Aorta (tissue), 5 donors: ENCODE results near the gene MPHOSPH10. TPM values are rescaled to one million over a fixed set of nuclear protein-coding genes. Genes with fewer than 3 reads are reported as not detected.
"Not testable (repeated sequence)": the region's sequence is repeated elsewhere in the genome, so short reads cannot be mapped to it uniquely, and the experiment has no call there.

Source experiments
- ATAC-seq: fragments of 200-7000 bp; cut with Tn5 transposase; one replicate; pipeline ENCODE4 v1.9.1; 2022; ENCODE audit warnings: moderate library complexity; ENCODE audit not compliant: low FRiP score
- DNase-seq, 2 donors: peaks; one replicate each; pipeline ENCODE4 v3.0.0-alpha.2; 2020
- H3K27ac ChIP-seq, 2 donors: one replicate each; pipeline ENCODE4 v1.5.1; 2013; ENCODE audit warnings: low read length in 2 of 2, mild to moderate bottlenecking in 2 of 2, moderate library complexity in 2 of 2, control low read depth in 1 of 2, inconsistent platforms in 1 of 2, low read depth in 1 of 2
- H3K27me3 ChIP-seq, 2 donors: one replicate each; pipeline ENCODE4 v1.6.1; 2013; ENCODE audit warnings: control low read depth in 1 of 2, low read length in 1 of 2, mild to moderate bottlenecking in 1 of 2, moderate library complexity in 1 of 2; ENCODE audit not compliant: insufficient read depth in 2 of 2, control insufficient read depth in 1 of 2
- H3K36me3 ChIP-seq, 2 donors: one replicate each; pipeline ENCODE4 v1.6.1; 2013; ENCODE audit warnings: control low read depth in 1 of 2, low read length in 1 of 2, mild to moderate bottlenecking in 1 of 2; ENCODE audit not compliant: insufficient read depth in 2 of 2, control insufficient read depth in 1 of 2
- H3K4me1 ChIP-seq, 2 donors: one replicate each; pipeline ENCODE4 v1.6.1; 2013; ENCODE audit warnings: low read length in 2 of 2, control low read depth in 1 of 2, mild to moderate bottlenecking in 1 of 2, moderate library complexity in 1 of 2; ENCODE audit not compliant: insufficient read depth in 2 of 2, control insufficient read depth in 1 of 2
- H3K4me3 ChIP-seq, 2 donors: one replicate each; pipeline ENCODE4 v1.5.1; 2013; ENCODE audit warnings: low read length in 2 of 2, control low read depth in 1 of 2, mild to moderate bottlenecking in 1 of 2
- H3K9me3 ChIP-seq: one replicate; pipeline ENCODE4 v1.6.1; 2013; ENCODE audit warnings: mild to moderate bottlenecking, low read length; ENCODE audit not compliant: control insufficient read depth
- WGBS, 2 donors: extraction: QIAGEN DNeasy Blood & Tissue Kit; methylation state at CpG; one replicate each; pipeline ENCODE4 v1.1.7; 2013; 5-methylcytosine and 5-hydroxymethylcytosine counted together
- intact Hi-C, 2 donors: fragments of 100-400 bp; cut with DNase I; formaldehyde crosslinking; loops; one replicate each; pipeline versions ENCODE4 v1.14.2 to v1.15.0; 2022
- polyA plus RNA-seq, 2 donors: library from polyadenylated mRNA; stranded (reverse); fragments of 200-250 nt; gene quantifications; one replicate each; pipeline ENCODE4 v1.2.3, GENCODE V29; 2013
- total RNA-seq, 2 donors: library from RNA; stranded (reverse); fragmentation: NEBNext Ultra II Directional; extraction: Animal tissue kit (Norgen Biotek cat#: 25700); gene quantifications; one replicate each; pipeline ENCODE4 v1.2.1, GENCODE V29; 2021
- donor health status: healthy with polysubstance abuse.
- donor health status: Bipolar disorder and iron deficiency.
- donor health status: DM: no; HTN: no; CAD: no.
- donor health status: DM: no; HTN: no; CAD: no.
- donor health status: DM: yes; HTN: yes; CAD: no.

Gene MPHOSPH10
- total and polyA plus RNA-seq, 4 donors: 19.8 to 29.7 (median 25.7) TPM

GRCh38 chr2:71174207-71174606 lies 43.8 kb downstream of the MPHOSPH10 start:
- no peak overlapping the region for H3K27ac ChIP-seq
- no peaks in the 10 kb centered on the region for H3K27me3 ChIP-seq
- no peaks in the 10 kb centered on the region for H3K36me3 ChIP-seq
- no peaks in the 10 kb centered on the region for H3K9me3 ChIP-seq
- no peaks in the 10 kb centered on the region for H3K4me1 ChIP-seq
- WGBS, 2 donors: 66 to 73% methylated on average over 3 of the region's 3 CpGs
- no peak overlapping the region for H3K4me3 ChIP-seq
- ATAC-seq (no peak), DNase-seq (no peak)
- intact Hi-C loops: no loop called here

DNA sequence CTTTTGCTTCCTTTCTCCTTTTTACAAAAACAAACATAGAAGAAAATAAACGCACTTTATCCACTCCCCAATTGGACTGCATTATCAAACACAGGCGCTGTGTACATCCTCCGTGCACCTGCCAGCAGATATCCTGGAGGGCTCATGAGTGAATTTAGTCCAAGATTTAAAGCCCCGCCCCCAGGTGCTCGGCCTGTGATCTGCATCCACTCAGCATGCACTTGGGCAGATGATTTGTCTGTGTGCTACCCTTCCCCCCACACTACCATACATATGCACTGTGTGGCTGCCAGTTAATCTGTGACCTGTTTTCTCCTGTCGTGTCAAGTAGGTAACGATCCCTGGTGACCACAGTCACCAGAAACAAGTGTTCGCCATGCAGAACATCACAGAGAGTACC lies 48.4 kb downstream of the MPHOSPH10 start:
- ATAC-seq, H3K4me3 ChIP-seq, H3K27me3 ChIP-seq, H3K9me3 ChIP-seq, H3K4me1 ChIP-seq, intact Hi-C loops, H3K36me3 ChIP-seq, H3K27ac ChIP-seq, DNase-seq: not testable (repeated sequence)
- 77 to 78% methylated on average over 8 of the region's 8 CpGs for WGBS, 2 donors

DNA sequence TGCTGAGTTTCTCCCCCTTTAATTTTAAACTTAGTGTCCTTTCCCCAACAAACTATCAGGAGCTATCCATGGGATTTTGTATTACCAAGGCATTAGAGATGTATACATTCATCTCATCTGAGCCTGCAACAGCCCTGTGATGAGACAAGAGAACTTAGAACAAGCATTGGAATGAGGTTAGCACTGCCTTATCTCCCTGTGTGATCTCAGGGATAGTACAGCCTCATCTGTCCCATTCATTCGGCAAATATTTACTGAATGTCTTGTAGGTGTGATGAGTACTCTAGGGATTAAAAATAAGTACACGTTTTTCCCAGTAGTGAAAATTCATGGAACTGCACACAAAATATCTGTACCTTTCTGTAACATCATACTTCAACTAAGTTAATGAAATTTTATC lies 50.9 kb downstream of the MPHOSPH10 start:
- Histone ChIP-seq H3K9me3 (no peaks in the 10 kb centered on the region), H3K4me1 (no peaks in the 10 kb centered on the region), H3K4me3 (no peak overlapping the region), H3K36me3 (no peaks in the 10 kb centered on the region), H3K27ac (no peak overlapping the region), H3K27me3 (no peaks in the 10 kb centered on the region)
- WGBS, 2 donors: 75% methylated on average over 2 of the region's 2 CpGs
- DNase-seq: no peak
- intact Hi-C loops: no loop called here
- no peak for ATAC-seq

DNA sequence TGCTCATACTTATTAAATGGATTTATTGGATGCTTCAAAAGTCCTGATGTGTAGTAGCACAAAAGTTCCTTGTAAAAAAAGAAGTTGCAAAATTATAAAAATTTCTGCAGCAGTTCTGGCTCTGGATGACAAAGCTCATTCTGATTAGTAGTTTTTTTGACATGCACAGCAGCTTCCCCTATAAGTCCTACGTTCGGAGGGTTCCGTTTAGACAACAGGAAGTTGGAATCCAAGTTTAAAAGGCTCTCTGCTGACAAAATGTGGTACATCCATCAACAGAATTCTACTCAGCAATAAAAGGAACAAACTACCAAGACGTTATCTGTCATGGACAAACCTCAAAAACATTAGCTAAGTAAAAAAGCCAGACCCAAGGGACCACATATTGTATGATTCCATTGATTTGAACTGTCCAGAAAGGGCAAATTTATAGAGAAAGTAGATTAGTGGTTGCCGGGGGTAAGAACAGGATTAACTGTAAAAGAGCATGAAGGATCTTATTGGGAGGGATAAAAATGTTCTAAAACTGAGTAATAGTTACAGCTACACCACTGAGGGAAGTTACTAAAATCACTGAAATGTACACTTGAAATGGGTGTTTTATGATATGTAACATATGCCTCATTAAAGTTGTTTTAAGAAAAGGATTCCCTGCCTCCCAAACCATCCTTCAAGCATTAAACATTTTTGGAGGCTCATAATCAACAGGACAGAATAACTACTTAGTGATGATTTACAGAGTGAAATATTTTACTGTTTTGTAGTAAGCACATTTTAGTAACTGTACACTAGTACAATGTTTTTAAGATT lies 53.1 kb downstream of the MPHOSPH10 start:
- H3K4me1 ChIP-seq, intact Hi-C loops, H3K36me3 ChIP-seq, DNase-seq, H3K9me3 ChIP-seq, H3K4me3 ChIP-seq, H3K27me3 ChIP-seq, ATAC-seq, H3K27ac ChIP-seq: not testable (repeated sequence)
- 65 to 74% methylated on average over 2 of the region's 5 CpGs for WGBS, 2 donors

DNA sequence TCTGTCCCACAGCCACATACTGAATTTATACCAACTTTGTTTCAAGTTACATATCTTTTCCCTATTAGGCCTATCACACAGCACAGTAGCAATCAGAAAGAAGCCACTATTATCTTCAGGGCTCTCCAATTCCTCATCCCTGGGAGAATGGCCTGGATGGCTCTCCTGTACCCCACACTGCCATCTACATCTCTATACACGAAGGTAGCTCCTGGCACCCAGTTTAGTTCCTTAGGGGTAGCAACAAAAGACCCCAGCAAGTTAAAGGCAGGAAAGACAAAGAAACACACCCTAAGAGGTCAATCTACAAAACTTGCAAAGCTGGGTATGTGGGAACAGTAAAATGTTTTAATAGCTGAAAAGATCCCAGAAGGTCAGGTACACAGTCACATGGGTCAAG lies 56.5 kb downstream of the MPHOSPH10 start:
- 64 to 76% methylated on average over 1 of the region's 1 CpG for WGBS, 2 donors

DNA sequence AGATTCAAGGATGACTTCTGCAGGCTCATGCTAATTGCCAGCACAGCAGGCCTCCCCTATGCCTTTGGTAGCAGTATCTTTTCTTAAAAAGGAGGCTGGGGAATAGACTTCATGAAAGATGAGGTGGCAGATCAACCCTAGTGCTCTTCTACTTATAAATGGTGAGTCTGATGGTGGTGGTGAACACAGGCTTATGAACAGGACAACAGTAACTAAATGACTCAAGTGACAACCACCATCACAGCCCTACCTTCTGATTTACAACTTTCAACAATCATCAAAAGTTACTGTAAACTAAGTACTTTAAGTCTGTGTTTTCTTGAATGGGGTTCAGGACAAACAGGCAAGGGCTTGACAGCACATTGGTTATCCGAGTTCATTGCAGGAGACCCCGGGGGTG lies 57.2 kb downstream of the MPHOSPH10 start:
- Histone ChIP-seq H3K4me3 (no peak overlapping the region), H3K36me3 (no peaks in the 10 kb centered on the region), H3K27ac (no peak overlapping the region), H3K27me3 (no peaks in the 10 kb centered on the region), H3K4me1 (no peaks in the 10 kb centered on the region), H3K9me3 (no peaks in the 10 kb centered on the region)
- ATAC-seq (no peak), DNase-seq (no peak)
- 83 to 90% methylated on average over 2 of the region's 2 CpGs for WGBS, 2 donors
- intact Hi-C loops: no loop called here

More for the DNA sequence above, 56.5 kb downstream of the MPHOSPH10 start:
- H3K36me3 ChIP-seq: no peaks in the 10 kb centered on the region
- intact Hi-C loops: no loop called here
- no peak overlapping the region for H3K27ac ChIP-seq
- H3K9me3 ChIP-seq: no peaks in the 10 kb centered on the region
- no peaks in the 10 kb centered on the region for H3K4me1 ChIP-seq
- H3K4me3 ChIP-seq: no peak overlapping the region
- ATAC-seq (no peak), DNase-seq (no peak)
- H3K27me3 ChIP-seq: no peaks in the 10 kb centered on the region

DNA sequence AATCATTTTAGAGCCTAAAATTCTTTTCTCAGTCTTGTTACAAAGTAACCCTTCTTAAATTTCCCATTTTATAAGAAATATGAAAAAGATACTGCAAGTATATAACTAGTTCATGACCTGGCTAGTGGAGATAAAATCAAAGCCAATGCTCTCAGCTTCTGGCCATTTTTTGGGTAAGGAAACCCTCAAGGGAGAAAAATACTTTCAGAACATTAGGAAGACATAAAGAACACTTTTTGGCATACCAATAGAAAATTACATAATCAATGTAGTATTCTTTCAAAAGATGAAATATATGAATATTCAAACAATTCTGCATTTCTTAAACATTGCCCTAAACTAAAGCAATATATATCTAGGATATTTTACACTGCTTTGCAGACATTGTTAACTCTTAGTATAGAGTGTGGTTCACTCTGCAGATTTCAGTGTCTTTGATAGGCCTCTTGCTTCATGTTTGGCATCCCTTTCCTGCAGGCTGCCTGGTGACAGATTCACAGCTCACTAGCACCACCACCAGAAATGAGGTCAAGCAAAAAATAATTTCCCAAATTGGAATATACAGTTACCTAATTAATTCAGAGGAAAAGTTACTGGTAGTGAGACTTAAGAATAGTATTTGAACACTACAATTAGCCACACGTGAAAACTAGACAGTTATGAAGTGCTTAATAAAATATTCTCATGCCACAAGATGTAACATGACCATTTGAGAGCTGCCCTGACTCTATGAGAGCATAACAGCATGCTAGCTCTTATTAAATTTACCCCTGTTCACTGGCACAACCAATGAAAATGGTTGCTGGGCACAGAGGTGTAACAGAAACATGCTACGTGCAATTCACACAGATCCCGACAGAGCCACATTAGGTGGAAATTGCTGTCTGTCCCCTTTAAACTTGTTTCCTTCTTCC lies 60.5 kb downstream of the MPHOSPH10 start:
- Histone ChIP-seq H3K27me3 (no peaks in the 10 kb centered on the region), H3K4me3 (no peak overlapping the region), H3K27ac (no peak overlapping the region), H3K4me1 (no peaks in the 10 kb centered on the region), H3K36me3 (no peaks in the 10 kb centered on the region), H3K9me3 (no peaks in the 10 kb centered on the region)
- WGBS, 2 donors: 61 to 65% methylated on average over 3 of the region's 3 CpGs
- intact Hi-C loops: no loop called here
- DNase-seq (no peak), ATAC-seq (no peak)

DNA sequence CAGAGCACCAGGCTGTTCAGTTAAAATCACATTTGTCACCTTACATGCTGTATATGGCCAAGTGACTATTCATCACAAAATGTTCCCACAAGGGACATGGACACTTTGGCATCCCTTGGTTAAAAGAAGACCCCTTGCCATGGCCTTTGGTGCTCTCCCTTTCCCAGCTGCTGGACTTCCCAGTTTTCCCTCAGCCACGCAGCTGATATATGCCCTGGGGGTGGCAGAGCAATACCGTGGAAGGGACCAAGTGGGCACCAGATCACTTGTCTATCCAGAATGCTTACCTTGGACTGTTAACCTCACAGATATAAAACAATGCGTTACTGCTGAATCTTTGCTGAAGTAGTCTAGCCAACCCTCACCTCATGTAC lies 61.1 kb downstream of the MPHOSPH10 start:
- no peaks in the 10 kb centered on the region for H3K4me1 ChIP-seq
- H3K27me3 ChIP-seq: no peaks in the 10 kb centered on the region
- intact Hi-C loops: no loop called here
- no peaks in the 10 kb centered on the region for H3K9me3 ChIP-seq
- H3K4me3 ChIP-seq: no peak overlapping the region
- no peaks in the 10 kb centered on the region for H3K36me3 ChIP-seq
- no peak for DNase-seq
- WGBS, 2 donors: 57 to 71% methylated on average over 3 of the region's 3 CpGs
- ATAC-seq: no peak
- no peak overlapping the region for H3K27ac ChIP-seq
